Common myeloid progenitor, CD34-positive (primary cell): ENCODE data around the gene FMNL2.
A peak's percentile ranks its signal among the peaks of the same experiment; 100 is the strongest.

Experiments
- CTCF ChIA-PET: fragments of 350-600 bp; sonication (Branson Sonifier 250); formaldehyde crosslinking; loops from one replicate; lab custom pipeline; 2021; ENCODE audit warnings: antibody characterized with exemption; lab: Charles Lee
- POLR2A ChIA-PET: fragments of 350-600 bp; sonication (Branson Sonifier 250); formaldehyde crosslinking; loops from one replicate; lab custom pipeline; 2021; ENCODE audit warnings: antibody characterized with exemption; lab: Charles Lee
- DNase-seq, 3 donors: peaks; one replicate each; pipeline versions ENCODE4 v3.0.0 to v3.0.0-alpha.2; 2013
- H3K27ac ChIP-seq, 2 experiments: 1 replicate in 1 of 2; 2 replicates in 1 of 2; pipeline ENCODE4 v1.7.0; 2013; ENCODE audit warnings: inconsistent platforms in 2 of 2, low read length in 2 of 2, mild to moderate bottlenecking in 2 of 2, low read depth in 1 of 2, moderate library complexity in 1 of 2; ENCODE audit not compliant: severe bottlenecking in 2 of 2, insufficient read depth in 1 of 2, poor library complexity in 1 of 2
- H3K27me3 ChIP-seq, 5 experiments: replicated peaks in 2 of 5; 1 replicate in 3 of 5; 2 replicates in 2 of 5; pipeline versions ENCODE4 v1.6.1 to v1.7.0; 2013; ENCODE audit warnings: low read length in 4 of 5, mild to moderate bottlenecking in 2 of 5, moderate library complexity in 2 of 5, inconsistent platforms in 1 of 5; ENCODE audit not compliant: insufficient read depth in 5 of 5, control insufficient read depth in 4 of 5
- H3K36me3 ChIP-seq, 4 experiments: 1 replicate in 2 of 4; 2 replicates in 2 of 4; pipeline versions ENCODE4 v1.6.1 to v1.7.0; 2013; ENCODE audit warnings: low read length in 3 of 4, control low read depth in 1 of 4, mild to moderate bottlenecking in 1 of 4; ENCODE audit not compliant: control insufficient read depth in 4 of 4, insufficient read depth in 4 of 4
- H3K4me1 ChIP-seq, 4 experiments: 1 replicate in 3 of 4; 2 replicates in 1 of 4; pipeline versions ENCODE4 v1.6.1 to v1.7.1; 2013; ENCODE audit warnings: low read length in 3 of 4, mild to moderate bottlenecking in 3 of 4, control low read depth in 1 of 4, inconsistent platforms in 1 of 4, moderate library complexity in 1 of 4; ENCODE audit not compliant: control insufficient read depth in 4 of 4, insufficient read depth in 4 of 4; ENCODE audit errors: control extremely low read depth in 1 of 4
- H3K4me3 ChIP-seq, 7 experiments: 1 replicate in 4 of 7; 2 replicates in 3 of 7; pipeline versions ENCODE4 v1.5.1 to v1.7.0; 2013; ENCODE audit warnings: mild to moderate bottlenecking in 7 of 7, low read length in 6 of 7, moderate library complexity in 6 of 7, inconsistent platforms in 2 of 7, low read depth in 2 of 7, control low read depth in 1 of 7; ENCODE audit not compliant: insufficient read depth in 4 of 7, control insufficient read depth in 1 of 7; ENCODE audit errors: extremely low read depth in 1 of 7
- H3K9me3 ChIP-seq, 5 experiments: 1 replicate in 4 of 5; 2 replicates in 1 of 5; pipeline versions ENCODE4 v1.6.1 to v1.7.1; 2013; ENCODE audit warnings: low read length in 4 of 5, mild to moderate bottlenecking in 2 of 5, inconsistent platforms in 1 of 5, low read depth in 1 of 5, moderate library complexity in 1 of 5; ENCODE audit not compliant: control insufficient read depth in 4 of 5, insufficient read depth in 2 of 5; ENCODE audit errors: control extremely low read depth in 1 of 5
- WGBS: methylation state at CpG from one replicate; pipeline ENCODE4 v1.1.5; 2013; ENCODE audit not compliant: insufficient coverage; 5-methylcytosine and 5-hydroxymethylcytosine counted together

Gene FMNL2

GRCh38 chr2:152466980-152467676, 132.2 kb downstream of the FMNL2 start:
- ChIA-PET POLR2A (no interaction called here), CTCF (interaction anchor here (1.2 kb wide), 1 partner anchor 11 kb away, joined by 3 read pairs; no protein-coding TSS in a partner anchor)
- Histone ChIP-seq H3K27me3 (no peaks in the 10 kb centered on the region), H3K4me3 (no peak overlapping the region), H3K27ac (no peak overlapping the region), H3K36me3 (no peaks in the 10 kb centered on the region), H3K9me3 (no peaks in the 10 kb centered on the region), H3K4me1 (peaks cover 12 to 43% (median 22%) of the 10 kb centered on the region in 4 experiments)
- WGBS: 61% methylated on average over 10 of the region's 10 CpGs
- peak; percentile 8 to 46 (median 45) for DNase-seq

GRCh38 chr2:152467677-152468410, 132.9 kb downstream of the FMNL2 start:
- DNase-seq: peak in 2 of 3 donors; percentile 46 to 55
- Histone ChIP-seq H3K36me3 (no peaks in the 10 kb centered on the region), H3K27ac (no peak overlapping the region), H3K4me3 (no peak overlapping the region), H3K4me1 (peaks cover 12 to 49% (median 22%) of the 10 kb centered on the region in 4 experiments), H3K9me3 (no peaks in the 10 kb centered on the region), H3K27me3 (no peaks in the 10 kb centered on the region)
- ChIA-PET POLR2A (interaction anchor here (0.7 kb wide), 1 partner anchor 91 kb away, joined by 3 read pairs; no protein-coding TSS in a partner anchor), CTCF (interaction anchor here (1.2 kb wide), 1 partner anchor 12 kb away, joined by 3 read pairs; no protein-coding TSS in a partner anchor)
- WGBS: 91% methylated on average over 2 of the region's 4 CpGs

GRCh38 chr2:152468899-152469692, 134.1 kb downstream of the FMNL2 start:
- peaks cover 12 to 50% (median 22%) of the 10 kb centered on the region in 4 experiments for H3K4me1 ChIP-seq
- peak overlapping the region in 5 of 7 experiments; percentile 3 to 59 (median 47) for H3K4me3 ChIP-seq
- ChIA-PET CTCF (interaction anchor here (0.7 kb wide), 1 partner anchor 17 kb away, joined by 4 read pairs; no protein-coding TSS in a partner anchor), POLR2A (interaction anchor here (0.7 kb wide), 1 partner anchor 90 kb away, joined by 3 read pairs; no protein-coding TSS in a partner anchor)
- H3K9me3 ChIP-seq: no peaks in the 10 kb centered on the region
- 44% methylated on average over 7 of the region's 8 CpGs for WGBS
- H3K27ac ChIP-seq: no peak overlapping the region
- H3K27me3 ChIP-seq: no peaks in the 10 kb centered on the region
- no peaks in the 10 kb centered on the region for H3K36me3 ChIP-seq
- DNase-seq: peak in 2 of 3 donors; percentile 50 to 56

- no peak for DNase-seq
- peaks cover 12 to 46% (median 22%) of the 10 kb centered on the region in 4 experiments for H3K4me1 ChIP-seq
- ChIA-PET POLR2A (no interaction called here), CTCF (interaction anchor here (1.2 kb wide), 1 partner anchor 17 kb away, joined by 3 read pairs; no protein-coding TSS in a partner anchor)
- no peaks in the 10 kb centered on the region for H3K27me3 ChIP-seq
- H3K9me3 ChIP-seq: no peaks in the 10 kb centered on the region
- H3K4me3 ChIP-seq: no peak overlapping the region
- WGBS: 92% methylated on average over 10 of the region's 12 CpGs
- no peak overlapping the region for H3K27ac ChIP-seq
- no peaks in the 10 kb centered on the region for H3K36me3 ChIP-seq
Observed at GRCh38 chr2:152470861-152471854, 136.2 kb downstream of the FMNL2 start.

GRCh38 chr2:152472481-152472887, 137.5 kb downstream of the FMNL2 start:
- POLR2A ChIA-PET: interaction anchor here (0.5 kb wide), 1 partner anchor 252 kb away, joined by 3 read pairs; no protein-coding TSS in a partner anchor
- Histone ChIP-seq H3K27me3 (no peaks in the 10 kb centered on the region), H3K27ac (no peak overlapping the region), H3K9me3 (no peaks in the 10 kb centered on the region), H3K4me3 (no peak overlapping the region), H3K4me1 (peaks cover 5 to 33% (median 14%) of the 10 kb centered on the region in 4 experiments), H3K36me3 (no peaks in the 10 kb centered on the region)
- CTCF ChIA-PET: no interaction called here
- WGBS: 100% methylated on average over 1 of the region's 1 CpG
- DNase-seq: no peak
